A204.1 (cell line): ENCODE measurements around the gene LRRK1.

Source experiments
- FAIRE-seq: peaks from 2 replicates; lab custom pipeline; 2012; peaks lifted over from hg19 to GRCh38; lab: Jason Lieb, UNC

The LRRK1 gene

DNA sequence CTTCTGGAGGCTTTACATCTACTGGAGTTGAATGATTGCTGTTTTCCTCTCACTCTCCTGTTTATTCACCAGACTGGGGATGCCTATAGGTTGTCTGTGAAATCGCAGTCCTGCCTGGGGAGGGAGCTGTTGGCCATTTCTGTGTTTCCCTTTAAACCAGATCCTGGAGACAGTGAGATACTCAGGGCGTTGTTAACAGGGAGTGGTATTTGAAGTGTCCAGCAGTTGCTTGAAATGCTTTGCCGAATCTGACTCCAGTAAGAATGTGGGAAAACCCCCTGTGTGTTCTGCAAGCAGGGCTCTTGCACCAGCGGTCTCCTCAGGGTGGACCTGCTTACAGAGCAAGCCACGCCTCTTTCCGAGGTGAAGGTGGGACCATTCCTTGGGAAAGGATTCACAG, 4.3 kb upstream of the LRRK1 start:
- no peak for FAIRE-seq

- FAIRE-seq: no peak
Measured at GRCh38 chr15:100918034-100918689, 995 bp upstream of the LRRK1 start.

- FAIRE-seq: no peak
Measured at GRCh38 chr15:100919481-100920405, 586 bp downstream of the LRRK1 start.

DNA sequence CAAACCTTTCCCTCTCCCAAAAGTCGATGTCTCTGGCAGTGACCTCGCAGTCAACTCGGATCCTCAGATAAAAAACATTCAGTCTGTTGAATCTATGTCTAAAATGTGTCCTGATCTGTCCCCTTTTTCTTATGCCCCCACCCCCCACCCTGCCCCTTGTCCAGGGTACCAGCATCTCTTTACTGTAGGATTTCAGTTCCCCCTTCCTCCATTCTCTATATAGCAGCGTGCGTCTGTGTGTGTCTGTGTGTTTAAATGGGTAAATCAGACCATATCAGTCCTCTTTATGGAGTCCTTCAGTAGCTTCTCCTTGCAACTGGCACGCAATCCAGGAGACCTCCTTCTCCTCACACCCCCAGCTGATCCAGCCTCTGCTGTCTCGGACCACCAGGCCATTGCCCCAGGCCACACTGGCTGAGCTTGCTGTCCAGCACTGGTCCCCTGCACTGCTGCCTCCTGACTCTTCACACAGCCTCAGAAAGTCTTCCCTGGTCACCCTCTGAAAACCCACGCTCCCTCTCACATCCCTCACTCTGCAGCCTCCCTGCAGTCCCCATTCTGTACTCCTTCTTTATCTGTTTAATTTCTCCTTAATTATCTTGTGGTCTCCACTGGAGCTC, 1.5 kb downstream of the LRRK1 start:
- FAIRE-seq: no peak

- FAIRE-seq: no peak
Measured at GRCh38 chr15:100922192-100923040, 3.3 kb downstream of the LRRK1 start.

DNA sequence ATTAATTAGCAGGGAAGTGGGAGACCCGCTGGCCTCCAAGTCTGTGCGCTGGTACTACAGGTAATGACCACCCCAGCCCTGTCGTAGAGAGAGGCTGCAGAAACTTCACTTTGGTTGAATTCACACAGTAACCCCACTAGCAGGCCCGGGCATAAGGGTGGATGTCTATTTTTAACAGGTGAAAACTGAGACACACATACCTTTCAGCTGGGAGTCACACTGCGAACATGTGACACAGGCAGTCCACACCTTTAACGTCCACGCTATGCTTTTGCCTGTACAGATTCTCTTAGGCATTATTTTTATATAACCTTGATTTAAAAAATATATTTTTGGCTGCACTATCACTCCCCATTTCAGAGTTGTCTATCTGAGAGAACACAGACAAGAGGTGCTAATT, 3.9 kb downstream of the LRRK1 start:
- no peak for FAIRE-seq

DNA sequence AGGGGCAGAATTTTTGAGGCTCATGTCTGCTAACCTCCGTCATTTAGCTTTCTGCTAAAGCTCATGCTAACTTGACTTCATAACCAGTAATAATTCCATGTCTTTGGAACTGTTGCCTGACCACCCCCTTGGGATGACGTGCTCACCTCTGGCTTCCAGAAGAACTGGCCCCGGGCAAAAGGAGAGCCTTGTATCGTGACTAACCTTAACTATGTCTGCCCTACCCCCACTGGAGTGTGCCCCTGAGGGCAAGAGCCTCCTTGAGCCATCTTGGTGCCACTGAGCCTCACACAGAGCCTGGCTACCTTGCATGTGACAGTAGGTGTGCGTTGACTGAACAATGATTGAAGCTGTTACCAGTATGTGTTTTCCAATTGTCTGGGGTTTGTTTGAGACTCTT, 4.7 kb downstream of the LRRK1 start:
- no peak for FAIRE-seq

DNA sequence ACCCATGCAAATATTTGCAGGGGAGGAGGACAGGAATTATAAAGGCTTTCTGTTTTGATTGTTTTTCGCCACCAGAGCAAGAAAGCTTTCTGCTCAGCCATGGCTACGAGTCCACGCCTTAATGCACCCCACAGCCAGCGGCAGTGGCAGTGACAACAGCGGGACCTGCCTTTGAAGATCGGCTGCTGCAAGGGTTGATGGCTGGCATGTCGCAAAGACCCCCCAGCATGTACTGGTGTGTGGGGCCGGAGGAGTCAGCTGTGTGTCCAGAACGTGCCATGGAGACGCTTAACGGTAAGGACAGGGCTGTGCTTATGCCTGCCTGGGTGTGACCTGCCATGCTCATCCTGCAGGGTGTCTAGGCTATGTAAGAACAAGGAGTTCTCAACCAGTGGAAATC, 5.3 kb downstream of the LRRK1 start:
- FAIRE-seq: no peak

GRCh38 chr15:100925480-100925879, 6.3 kb downstream of the LRRK1 start:
- no peak for FAIRE-seq

GRCh38 chr15:100926258-100926657, 7.1 kb downstream of the LRRK1 start:
- no peak for FAIRE-seq

- no peak for FAIRE-seq
Measured at GRCh38 chr15:100926971-100927756, 8.0 kb downstream of the LRRK1 start.

GRCh38 chr15:100928632-100929280, 9.6 kb downstream of the LRRK1 start:
- no peak for FAIRE-seq

DNA sequence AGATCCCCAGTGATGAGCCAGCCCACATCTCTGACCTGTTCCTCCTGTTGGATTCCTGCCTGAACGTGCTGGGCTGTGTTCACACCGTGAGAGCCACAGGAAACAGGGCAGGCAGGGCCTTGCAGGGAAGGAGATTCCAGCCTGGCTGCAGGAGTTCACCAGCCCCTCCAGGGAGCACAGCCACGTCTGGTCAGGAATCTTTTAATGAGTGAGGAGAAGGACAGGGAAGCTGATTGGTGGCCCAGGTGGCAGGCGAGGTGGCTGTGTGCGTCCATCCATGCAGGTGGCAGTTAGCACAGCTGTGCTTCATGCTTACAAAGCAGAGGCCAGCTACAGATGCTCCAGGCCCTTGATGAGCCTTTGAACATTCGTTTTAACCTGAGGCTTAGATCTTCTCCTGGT, 10.5 kb downstream of the LRRK1 start:
- FAIRE-seq: no peak

DNA sequence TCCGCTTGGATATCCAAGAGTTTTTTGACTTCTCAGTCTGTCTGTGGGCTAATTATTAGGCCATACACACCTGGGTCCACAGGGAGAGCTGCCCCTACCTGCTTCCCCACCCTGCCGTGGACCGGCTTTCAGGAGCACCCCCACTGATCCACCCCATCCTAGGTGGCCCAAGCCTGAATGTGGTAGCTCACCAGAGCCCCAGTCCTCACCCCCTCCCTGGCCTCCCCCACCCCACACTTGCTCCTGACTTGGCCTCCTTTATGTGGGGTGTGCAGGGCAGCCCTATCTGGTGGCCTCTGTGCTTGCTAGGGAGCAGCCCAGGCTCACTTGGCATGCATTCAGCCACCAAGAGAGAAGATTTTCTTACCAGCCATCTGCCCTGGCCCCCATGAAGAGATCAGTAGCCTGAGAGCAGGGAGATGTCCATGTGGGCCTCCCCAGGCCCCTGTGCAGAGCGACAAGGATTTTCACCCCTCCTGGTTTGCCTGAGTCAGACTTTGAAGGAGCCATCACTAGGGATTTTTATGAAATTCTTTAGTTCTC, 11.2 kb downstream of the LRRK1 start:
- no peak for FAIRE-seq

GRCh38 chr15:100931143-100931890, 12.2 kb downstream of the LRRK1 start:
- FAIRE-seq: no peak

DNA sequence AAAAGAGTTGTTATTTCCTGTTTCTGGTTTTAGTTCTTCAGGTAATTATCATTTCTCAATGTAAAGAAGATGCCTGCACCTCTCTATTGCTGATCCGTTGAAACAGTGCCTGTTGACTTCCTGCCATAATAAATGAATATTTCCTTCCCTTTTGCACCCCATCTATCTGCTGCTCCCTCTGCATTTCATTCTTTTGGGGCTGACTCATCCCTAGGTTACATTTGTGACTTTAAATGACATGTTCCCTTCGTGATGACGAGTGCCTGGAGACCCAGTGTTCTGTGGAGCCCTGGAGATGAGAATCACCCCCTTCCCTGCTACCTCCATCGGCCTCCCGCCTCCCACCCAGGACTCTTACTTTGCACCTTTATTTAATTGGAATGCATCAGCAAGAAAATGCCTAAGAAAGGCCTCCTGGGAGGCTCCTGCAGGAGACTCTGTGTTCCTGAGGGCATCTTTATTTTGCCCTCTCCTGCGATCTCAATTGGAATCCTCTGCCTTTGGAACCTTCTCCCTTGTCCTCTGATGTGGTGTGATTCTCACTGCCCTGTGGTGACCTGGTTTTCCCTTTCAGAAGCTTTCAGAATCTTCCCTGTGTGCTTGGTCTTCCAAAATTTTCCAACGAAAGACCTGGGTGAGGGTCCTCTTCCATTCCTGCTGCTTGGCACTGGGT, 13.7 kb downstream of the LRRK1 start:
- no peak for FAIRE-seq

- FAIRE-seq: no peak
Measured at GRCh38 chr15:100934166-100934565, 15.0 kb downstream of the LRRK1 start.

DNA sequence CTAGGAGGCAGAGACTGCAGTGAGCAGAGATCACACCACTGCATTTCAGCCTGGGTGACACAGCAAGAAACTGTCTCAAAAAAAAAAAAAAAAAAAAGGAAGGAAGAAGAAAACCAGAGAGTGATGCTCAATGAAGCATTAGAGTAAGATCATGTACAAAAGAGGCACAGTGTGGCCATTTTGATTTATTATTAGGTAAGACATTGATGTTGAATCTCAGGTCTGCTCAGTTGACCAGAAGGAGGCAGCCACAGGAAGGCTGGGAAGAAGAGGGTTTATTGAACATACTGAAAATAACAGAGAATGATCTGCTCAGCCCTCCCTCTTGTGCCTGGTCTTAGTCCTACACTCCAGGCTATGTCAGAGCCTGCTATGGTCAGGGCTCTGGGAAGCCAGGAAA, 15.6 kb downstream of the LRRK1 start:
- FAIRE-seq: no peak

GRCh38 chr15:100937171-100937570, 18.0 kb downstream of the LRRK1 start:
- no peak for FAIRE-seq
